Neural progenitor cell (in vitro differentiated cells): Measurements from ENCODE around the gene SNX7.

Experiments used
- EZH2 ChIP-seq: fragments of 200-600 bp; sonication (generic); IDR thresholded peaks from 2 replicates; pipeline ENCODE4 v1.6.1; 2017; ENCODE audit warnings: antibody characterized with exemption, mild to moderate bottlenecking, moderate library complexity
- EZH2phosphoT487 ChIP-seq: fragments of 200-600 bp; sonication (generic); IDR thresholded peaks from 2 replicates; pipeline ENCODE4 v1.6.1; 2017; ENCODE audit warnings: antibody characterized with exemption
- TF ChIP-seq, protein P1 (sequence below): fragments of 200-600 bp; sonication (generic); IDR thresholded peaks from 2 replicates; pipeline ENCODE4 v1.5.1; 2017; ENCODE audit warnings: antibody characterized with exemption, mild to moderate bottlenecking

- TF ChIP-seq, protein P1, sequence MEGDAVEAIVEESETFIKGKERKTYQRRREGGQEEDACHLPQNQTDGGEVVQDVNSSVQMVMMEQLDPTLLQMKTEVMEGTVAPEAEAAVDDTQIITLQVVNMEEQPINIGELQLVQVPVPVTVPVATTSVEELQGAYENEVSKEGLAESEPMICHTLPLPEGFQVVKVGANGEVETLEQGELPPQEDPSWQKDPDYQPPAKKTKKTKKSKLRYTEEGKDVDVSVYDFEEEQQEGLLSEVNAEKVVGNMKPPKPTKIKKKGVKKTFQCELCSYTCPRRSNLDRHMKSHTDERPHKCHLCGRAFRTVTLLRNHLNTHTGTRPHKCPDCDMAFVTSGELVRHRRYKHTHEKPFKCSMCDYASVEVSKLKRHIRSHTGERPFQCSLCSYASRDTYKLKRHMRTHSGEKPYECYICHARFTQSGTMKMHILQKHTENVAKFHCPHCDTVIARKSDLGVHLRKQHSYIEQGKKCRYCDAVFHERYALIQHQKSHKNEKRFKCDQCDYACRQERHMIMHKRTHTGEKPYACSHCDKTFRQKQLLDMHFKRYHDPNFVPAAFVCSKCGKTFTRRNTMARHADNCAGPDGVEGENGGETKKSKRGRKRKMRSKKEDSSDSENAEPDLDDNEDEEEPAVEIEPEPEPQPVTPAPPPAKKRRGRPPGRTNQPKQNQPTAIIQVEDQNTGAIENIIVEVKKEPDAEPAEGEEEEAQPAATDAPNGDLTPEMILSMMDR: no peak
- no peak for TF ChIP-seq EZH2
- TF ChIP-seq EZH2phosphoT487: no peak
Measured at GRCh38 chr1:98754176-98754575, 92.7 kb downstream of the SNX7 start.
